Mammary epithelial cell (primary cell): ENCODE data around the gene MUC12.

Experiments
- CTCF ChIP-seq, 2 donors: IDR thresholded peaks in 1 of 2; conservative IDR thresholded peaks in 1 of 2; 2 replicates each; pipeline ENCODE4 v1.5.1; 2011 to 2012; ENCODE audit warnings: inconsistent platforms in 2 of 2, low read length in 2 of 2, mild to moderate bottlenecking in 2 of 2, control low read depth in 1 of 2, low read depth in 1 of 2; ENCODE audit not compliant: insufficient read depth in 1 of 2; ENCODE audit errors: extremely low read depth in 1 of 2
- EZH2 ChIP-seq: IDR thresholded peaks from 2 replicates; pipeline ENCODE4 v1.6.1; 2012; ENCODE audit warnings: low read length, inconsistent platforms, borderline replicate concordance

- no peak for TF ChIP-seq CTCF (conservative IDR thresholded peaks at IDR 0.05 in 1 of 2, IDR thresholded peaks at IDR 0.05 in 1 of 2; ENCODE audit: extremely low read depth in 1 of 2, insufficient read depth in 1 of 2, low read depth in 1 of 2, low read length in 2 of 2)
- TF ChIP-seq EZH2: no peak
These were observed 99.0 kb downstream of the MUC12 start for GRCh38 chr7:101068401-101068800.
